Tibial nerve (tissue), 4 donors: ENCODE measurements around the gene HAP1. TPM values are rescaled to one million over a fixed set of nuclear protein-coding genes. Genes with fewer than 3 reads are reported as not detected.
A peak's percentile ranks its signal among the peaks of the same experiment; 100 is the strongest.

Experiments used
- DNase-seq, 2 donors: peaks; one replicate each; pipeline ENCODE4 v3.0.0-alpha.2; 2019; ENCODE audit warnings: low spot score in 2 of 2
- H3K27ac ChIP-seq, 4 donors: fragments of 200-600 bp; sonication (generic) in 3 of 4; one replicate each; pipeline ENCODE4 v1.5.1; 2017 to 2019; ENCODE audit warnings: mild to moderate bottlenecking in 1 of 4
- H3K27me3 ChIP-seq, 2 donors: fragments of 200-600 bp; sonication (generic) in 1 of 2; one replicate each; pipeline versions ENCODE4 v1.5.1 to v1.6.0; 2017 to 2019
- H3K36me3 ChIP-seq, 3 donors: fragments of 200-600 bp; sonication (generic); one replicate each; pipeline ENCODE4 v1.5.1; 2018 to 2019
- H3K4me1 ChIP-seq, 4 donors: fragments of 200-600 bp; sonication (generic) in 3 of 4; one replicate each; pipeline ENCODE4 v1.5.1; 2017 to 2019
- H3K4me3 ChIP-seq, 4 donors: fragments of 200-600 bp; sonication (generic) in 3 of 4; one replicate each; pipeline ENCODE4 v1.5.1; 2017 to 2019; ENCODE audit warnings: mild to moderate bottlenecking in 1 of 4, moderate library complexity in 1 of 4
- H3K9me3 ChIP-seq, 4 donors: fragments of 200-600 bp; sonication (generic) in 3 of 4; one replicate each; pipeline ENCODE4 v1.5.1; 2017 to 2019
- CTCF ChIP-seq, 5 experiments: fragments of 200-600 bp in 3 of 5; fragments of 450-650 bp in 2 of 5; sonication (generic) in 3 of 5; IDR thresholded peaks; one replicate each; pipeline ENCODE4 v1.5.1; 2016 to 2019; ENCODE audit warnings: antibody characterized with exemption in 5 of 5, mild to moderate bottlenecking in 3 of 5, moderate library complexity in 2 of 5
- EP300 ChIP-seq, 2 donors: sonication (generic); formaldehyde crosslinking; IDR thresholded peaks; one replicate each; pipeline ENCODE4 v1.6.1; 2017; ENCODE audit warnings: antibody characterized with exemption in 2 of 2, mild to moderate bottlenecking in 1 of 2
- POLR2A ChIP-seq, 2 donors: fragments of 450-650 bp; IDR thresholded peaks; one replicate each; pipeline ENCODE4 v1.6.1; 2017; ENCODE audit warnings: antibody characterized with exemption in 2 of 2, mild to moderate bottlenecking in 2 of 2, moderate library complexity in 2 of 2
- WGBS, 2 donors: methylation state at CpG; one replicate each; pipeline ENCODE4 v1.1.5; 2018; 5-methylcytosine and 5-hydroxymethylcytosine counted together
- total RNA-seq, 4 donors: library from RNA; depleted of rRNA; stranded (reverse); fragments of >200 nt; gene quantifications; one replicate each; pipeline ENCODE4 v1.1.0, GENCODE V29; 2016

HAP1 gene
- total RNA-seq, 4 donors from 2014 or later, result 0.98 to 1.8 TPM; not detected in 2

GRCh38 chr17:41773190-41773588, 38.7 kb upstream of the HAP1 start:
- H3K27me3 ChIP-seq, result no peaks in the 10 kb centered on the region
- peak overlapping the region in 1 of 4 donors; percentile 70 for H3K27ac ChIP-seq
- DNase-seq, result no peak
- H3K36me3 ChIP-seq, result peaks cover 0 to 44% (median 6%) of the 10 kb centered on the region in 3 donors
- no peak overlapping the region for H3K4me3 ChIP-seq
- 64 to 73% methylated on average over 6 to 11 of the region's 12 CpGs for WGBS, 2 donors
- no peaks in the 10 kb centered on the region for H3K9me3 ChIP-seq
- peaks cover 0 to 51% (median 29%) of the 10 kb centered on the region in 4 donors for H3K4me1 ChIP-seq
- no peak for TF ChIP-seq POLR2A (IDR thresholded peaks at IDR 0.05)

GRCh38 chr17:41772586-41773189, 38.2 kb upstream of the HAP1 start:
- H3K36me3 ChIP-seq, result peaks cover 0 to 49% (median 6%) of the 10 kb centered on the region in 3 donors
- H3K27ac ChIP-seq, result peak overlapping the region in 1 of 4 donors; percentile 62
- no peak for TF ChIP-seq EP300 (IDR thresholded peaks at IDR 0.05)
- no peak for TF ChIP-seq CTCF (IDR thresholded peaks at IDR 0.05)
- no peak for TF ChIP-seq POLR2A (IDR thresholded peaks at IDR 0.05)
- no peaks in the 10 kb centered on the region for H3K9me3 ChIP-seq
- 87 to 92% methylated on average over 14 to 16 of the region's 19 CpGs for WGBS, 2 donors
- no peak overlapping the region for H3K4me3 ChIP-seq
- H3K4me1 ChIP-seq, result peaks cover 0 to 46% (median 24%) of the 10 kb centered on the region in 4 donors
- DNase-seq, result no peak
- no peaks in the 10 kb centered on the region for H3K27me3 ChIP-seq

- TF ChIP-seq POLR2A (IDR thresholded peaks at IDR 0.05) (no peak), CTCF (IDR thresholded peaks at IDR 0.05) (no peak), EP300 (IDR thresholded peaks at IDR 0.05) (no peak)
- peak overlapping the region in 1 of 4 donors; percentile 62 for H3K27ac ChIP-seq
- no peaks in the 10 kb centered on the region for H3K9me3 ChIP-seq
- H3K27me3 ChIP-seq, result no peaks in the 10 kb centered on the region
- no peak overlapping the region for H3K4me3 ChIP-seq
- H3K4me1 ChIP-seq, result peaks cover 0 to 42% (median 19%) of the 10 kb centered on the region in 4 donors
- DNase-seq, result no peak
- WGBS, 2 donors, result 88 to 95% methylated on average over 1 to 4 of the region's 4 CpGs
- peaks cover 0 to 53% (median 6%) of the 10 kb centered on the region in 3 donors for H3K36me3 ChIP-seq
Observed at GRCh38 chr17:41772218-41772585, 37.8 kb upstream of the HAP1 start.

- DNase-seq, result no peak
- Histone ChIP-seq H3K36me3 (peaks cover 0 to 59% (median 6%) of the 10 kb centered on the region in 3 donors), H3K27me3 (no peaks in the 10 kb centered on the region), H3K27ac (peak overlapping the region in 1 of 4 donors; percentile 62), H3K9me3 (no peaks in the 10 kb centered on the region), H3K4me1 (peaks cover 0 to 36% (median 16%) of the 10 kb centered on the region in 4 donors), H3K4me3 (no peak overlapping the region)
- 90 to 97% methylated on average over 14 to 15 of the region's 17 CpGs for WGBS, 2 donors
- TF ChIP-seq CTCF (IDR thresholded peaks at IDR 0.05) (no peak), EP300 (IDR thresholded peaks at IDR 0.05) (no peak), POLR2A (IDR thresholded peaks at IDR 0.05) (no peak)
Observed at GRCh38 chr17:41771389-41772206, 37.2 kb upstream of the HAP1 start.

GRCh38 chr17:41769985-41770384, 35.5 kb upstream of the HAP1 start:
- Histone ChIP-seq H3K4me1 (peaks cover 0 to 19% (median 9%) of the 10 kb centered on the region in 4 donors), H3K27ac (no peak overlapping the region), H3K36me3 (peaks cover 0 to 76% (median 8%) of the 10 kb centered on the region in 3 donors), H3K4me3 (no peak overlapping the region), H3K27me3 (no peaks in the 10 kb centered on the region), H3K9me3 (no peaks in the 10 kb centered on the region)
- no peak for DNase-seq
- WGBS, 2 donors, result 81 to 89% methylated on average over 3 of the region's 3 CpGs
- no peak for TF ChIP-seq EP300 (IDR thresholded peaks at IDR 0.05)
- TF ChIP-seq CTCF (IDR thresholded peaks at IDR 0.05), result no peak
- no peak for TF ChIP-seq POLR2A (IDR thresholded peaks at IDR 0.05)
